PC-9 (cell line): Measurements from ENCODE around the gene PPP2R5A.

Experiments used
- EZH2 ChIP-seq: fragments of 200-600 bp; sonication (generic); IDR thresholded peaks from 2 replicates; pipeline ENCODE4 v1.8.0; 2017; ENCODE audit warnings: antibody characterized with exemption, low read depth
- TF ChIP-seq, protein P1 (sequence below): fragments of 200-600 bp; sonication (generic); conservative IDR thresholded peaks from 2 replicates; pipeline ENCODE4 v1.6.1; 2017; ENCODE audit warnings: mixed run types, antibody characterized with exemption, mild to moderate bottlenecking, moderate library complexity

- TF ChIP-seq, protein P1, sequence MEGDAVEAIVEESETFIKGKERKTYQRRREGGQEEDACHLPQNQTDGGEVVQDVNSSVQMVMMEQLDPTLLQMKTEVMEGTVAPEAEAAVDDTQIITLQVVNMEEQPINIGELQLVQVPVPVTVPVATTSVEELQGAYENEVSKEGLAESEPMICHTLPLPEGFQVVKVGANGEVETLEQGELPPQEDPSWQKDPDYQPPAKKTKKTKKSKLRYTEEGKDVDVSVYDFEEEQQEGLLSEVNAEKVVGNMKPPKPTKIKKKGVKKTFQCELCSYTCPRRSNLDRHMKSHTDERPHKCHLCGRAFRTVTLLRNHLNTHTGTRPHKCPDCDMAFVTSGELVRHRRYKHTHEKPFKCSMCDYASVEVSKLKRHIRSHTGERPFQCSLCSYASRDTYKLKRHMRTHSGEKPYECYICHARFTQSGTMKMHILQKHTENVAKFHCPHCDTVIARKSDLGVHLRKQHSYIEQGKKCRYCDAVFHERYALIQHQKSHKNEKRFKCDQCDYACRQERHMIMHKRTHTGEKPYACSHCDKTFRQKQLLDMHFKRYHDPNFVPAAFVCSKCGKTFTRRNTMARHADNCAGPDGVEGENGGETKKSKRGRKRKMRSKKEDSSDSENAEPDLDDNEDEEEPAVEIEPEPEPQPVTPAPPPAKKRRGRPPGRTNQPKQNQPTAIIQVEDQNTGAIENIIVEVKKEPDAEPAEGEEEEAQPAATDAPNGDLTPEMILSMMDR, result no peak
- no peak for TF ChIP-seq EZH2
Observed at GRCh38 chr1:212290608-212291007, 5.4 kb downstream of the PPP2R5A start.
